CD4-positive, alpha-beta T cell treated with Interleukin-10 for 1 hour (primary cell): Measurements from ENCODE around the gene ZFPM1.
"Not testable (repeated sequence)": the region's sequence is repeated elsewhere in the genome, so short reads cannot be mapped to it uniquely, and the experiment has no call there.

Source experiments
- DNase-seq: peaks from one replicate; pipeline ENCODE4 v3.0.0-alpha.2; 2020

ZFPM1 gene

GRCh38 chr16:88503771-88504488 is 50.9 kb downstream of the ZFPM1 start:
- no peak for DNase-seq

- no peak for DNase-seq
Observed at GRCh38 chr16:88504489-88505404, 51.7 kb downstream of the ZFPM1 start.

- DNase-seq: peak; percentile 82
Observed at GRCh38 chr16:88505405-88506082, 52.5 kb downstream of the ZFPM1 start.

GRCh38 chr16:88506723-88507122 is 53.6 kb downstream of the ZFPM1 start:
- no peak for DNase-seq

- no peak for DNase-seq
Observed at GRCh38 chr16:88507231-88507743, 54.2 kb downstream of the ZFPM1 start.

- no peak for DNase-seq
Observed at GRCh38 chr16:88508376-88508867, 55.3 kb downstream of the ZFPM1 start.

GRCh38 chr16:88508868-88509748 is 56.0 kb downstream of the ZFPM1 start:
- DNase-seq: no peak

- DNase-seq: no peak
Observed at GRCh38 chr16:88509749-88510069, 56.6 kb downstream of the ZFPM1 start.

- DNase-seq: no peak
Observed at GRCh38 chr16:88510091-88510994, 57.3 kb downstream of the ZFPM1 start.

- no peak for DNase-seq
Observed at GRCh38 chr16:88511060-88511459, 58.0 kb downstream of the ZFPM1 start.

- no peak for DNase-seq
Observed at GRCh38 chr16:88511906-88512305, 58.8 kb downstream of the ZFPM1 start.

- DNase-seq: no peak
Observed at GRCh38 chr16:88512728-88513696, 59.9 kb downstream of the ZFPM1 start.

GRCh38 chr16:88514070-88514469 is 61.0 kb downstream of the ZFPM1 start:
- DNase-seq: no peak

- DNase-seq: no peak
Observed at GRCh38 chr16:88514526-88515232, 61.6 kb downstream of the ZFPM1 start.

GRCh38 chr16:88515371-88515770 is 62.3 kb downstream of the ZFPM1 start:
- DNase-seq: no peak

- no peak for DNase-seq
Observed at GRCh38 chr16:88515925-88516594, 63.0 kb downstream of the ZFPM1 start.

GRCh38 chr16:88516601-88517061 is 63.6 kb downstream of the ZFPM1 start:
- no peak for DNase-seq

- DNase-seq: not testable (repeated sequence)
Observed at GRCh38 chr16:88517208-88517774, 64.2 kb downstream of the ZFPM1 start.
